Neural cell (in vitro differentiated cells): ENCODE measurements around the gene SUV39H1. TPM values are rescaled to one million over a fixed set of nuclear protein-coding genes. Genes with fewer than 3 reads are reported as not detected.

Source experiments
- H2AFZ ChIP-seq: fragments of 200-600, 300-800 bp; sonication (generic), shearing (Covaris generic); 2 replicates; pipeline ENCODE4 v1.6.0; 2014; ENCODE audit warnings: low read depth, mild to moderate bottlenecking, antibody characterized with exemption, low read length, moderate library complexity
- H3F3A ChIP-seq: fragments of 200-600 bp; shearing (Covaris generic); 2 replicates; pipeline ENCODE4 v1.6.1; 2016; ENCODE audit warnings: mild to moderate bottlenecking, moderate library complexity, mixed read lengths, antibody characterized with exemption, low read length; ENCODE audit not compliant: insufficient read depth, poor library complexity, severe bottlenecking
- H3K27ac ChIP-seq: fragments of 200-600, 300-800 bp; sonication (generic), shearing (Covaris generic); 2 replicates; pipeline ENCODE4 v1.5.1; 2014; ENCODE audit warnings: mild to moderate bottlenecking, low read length, moderate library complexity
- H3K27me3 ChIP-seq: fragments of 300-800, 200-600 bp; sonication (generic), shearing (Covaris generic); 2 replicates; pipeline ENCODE4 v1.6.0; 2014; ENCODE audit warnings: mild to moderate bottlenecking, low read depth, low read length, moderate library complexity; ENCODE audit not compliant: insufficient read depth
- H3K36me3 ChIP-seq: fragments of 300-800, 200-600 bp; sonication (generic), shearing (Covaris generic); 2 replicates; pipeline ENCODE4 v1.5.1; 2014; ENCODE audit warnings: mild to moderate bottlenecking, antibody characterized with exemption, low read length, moderate library complexity; ENCODE audit not compliant: insufficient read depth
- H3K4me2 ChIP-seq: fragments of 300-800, 200-600 bp; sonication (generic), shearing (Covaris generic); 2 replicates; pipeline ENCODE4 v1.6.0; 2014; ENCODE audit warnings: mild to moderate bottlenecking, low read length
- H3K4me3 ChIP-seq: fragments of 300-800, 200-600 bp; sonication (generic), shearing (Covaris generic); 2 replicates; pipeline ENCODE4 v1.5.1; 2014; ENCODE audit warnings: mild to moderate bottlenecking, low read length, moderate library complexity
- H3K79me2 ChIP-seq: fragments of 200-600 bp; shearing (Covaris generic); replicated peaks from 2 replicates; pipeline ENCODE4 v1.6.0; 2014; ENCODE audit warnings: mild to moderate bottlenecking, low read length, moderate library complexity; ENCODE audit not compliant: insufficient read depth
- H3K9ac ChIP-seq: fragments of 300-800, 200-600 bp; sonication (generic), shearing (Covaris generic); 2 replicates; pipeline ENCODE4 v1.6.1; 2016; ENCODE audit warnings: mild to moderate bottlenecking, low read length, mixed read lengths
- H3K9me2 ChIP-seq: fragments of 200-600 bp; shearing (Covaris generic); 2 replicates; pipeline ENCODE4 v1.6.1; 2016; ENCODE audit warnings: mild to moderate bottlenecking, low read length, mixed read lengths; ENCODE audit not compliant: insufficient read depth
- H3K9me3 ChIP-seq: fragments of 200-600, 300-800 bp; sonication (generic), shearing (Covaris generic); 2 replicates; pipeline ENCODE4 v1.6.1; 2016; ENCODE audit warnings: mild to moderate bottlenecking, mixed run types, low read length, moderate library complexity, mixed read lengths
- H4K20me1 ChIP-seq: fragments of 200-600 bp; shearing (Covaris generic); 2 replicates; pipeline ENCODE4 v1.6.1; 2016; ENCODE audit warnings: mild to moderate bottlenecking, mixed run types; ENCODE audit not compliant: insufficient read depth
- CTCF ChIP-seq: fragments of 450-650 bp; IDR thresholded peaks from 2 replicates; pipeline ENCODE4 v1.5.1; 2014; ENCODE audit warnings: antibody characterized with exemption, mild to moderate bottlenecking, moderate library complexity; ENCODE audit not compliant: poor library complexity, severe bottlenecking
- EP300 ChIP-seq: fragments of 450-650 bp; conservative IDR thresholded peaks from 2 replicates; pipeline ENCODE4 v1.6.1; 2014; ENCODE audit warnings: antibody characterized with exemption, mild to moderate bottlenecking, moderate library complexity; ENCODE audit not compliant: poor library complexity, severe bottlenecking
- EZH2 ChIP-seq: fragments of 200-600, 300-800 bp; shearing (Covaris generic), sonication (generic); IDR thresholded peaks from 2 replicates; pipeline ENCODE4 v1.6.1; 2014; ENCODE audit warnings: antibody characterized with exemption, low read length, borderline replicate concordance, mild to moderate bottlenecking; ENCODE audit not compliant: insufficient read depth, poor library complexity, severe bottlenecking
- MXI1 ChIP-seq: fragments of 450-650 bp; conservative IDR thresholded peaks from 2 replicates; pipeline ENCODE4 v1.6.1; 2014; ENCODE audit warnings: antibody characterized with exemption, mild to moderate bottlenecking; ENCODE audit not compliant: poor library complexity, severe bottlenecking
- POLR2AphosphoS5 ChIP-seq: IDR thresholded peaks from 2 replicates; pipeline ENCODE4 v1.6.1; 2012
- RAD21 ChIP-seq: fragments of 450-650 bp; conservative IDR thresholded peaks from 2 replicates; pipeline ENCODE4 v1.6.1; 2014; ENCODE audit warnings: antibody characterized with exemption, mild to moderate bottlenecking, moderate library complexity
- REST ChIP-seq: IDR thresholded peaks from 2 replicates; pipeline ENCODE4 v1.6.1; 2012; ENCODE audit warnings: borderline replicate concordance
- SMC3 ChIP-seq: fragments of 450-650 bp; conservative IDR thresholded peaks from 2 replicates; pipeline ENCODE4 v1.6.1; 2014; ENCODE audit warnings: antibody characterized with exemption, mild to moderate bottlenecking, moderate library complexity; ENCODE audit not compliant: poor library complexity
- TAF1 ChIP-seq: IDR thresholded peaks from 2 replicates; pipeline ENCODE4 v1.6.1; 2012; ENCODE audit warnings: low read depth
- polyA plus RNA-seq: library from polyadenylated mRNA; depleted of rRNA; stranded (reverse); fragments of >200 nt; gene quantifications from 2 replicates; pipeline ENCODE4 v1.2.3, GENCODE V29; 2014

The SUV39H1 gene
- polyA plus RNA-seq, 1 donor from 2014 or later, result 3.2 TPM

GRCh38 chrX:48741834-48742233 lies 45.3 kb downstream of the SUV39H1 start:
- TF ChIP-seq RAD21 (no peak), CTCF (no peak), EZH2 (no peak), REST (no peak), EP300 (no peak), SMC3 (no peak), TAF1 (no peak)
- no peaks in the 10 kb centered on the region for H3K9me2 ChIP-seq
- no peaks in the 10 kb centered on the region for H4K20me1 ChIP-seq
- no peak overlapping the region for H3K9ac ChIP-seq
- H3F3A ChIP-seq, result no peaks in the 10 kb centered on the region
- no peaks in the 10 kb centered on the region for H3K36me3 ChIP-seq
- H3K27me3 ChIP-seq, result no peaks in the 10 kb centered on the region
- H3K4me2 ChIP-seq, result no peak overlapping the region
- H3K9me3 ChIP-seq, result no peaks in the 10 kb centered on the region
- no peak overlapping the region for H3K4me3 ChIP-seq
- H3K27ac ChIP-seq, result no peak overlapping the region
- no peak overlapping the region for H2AFZ ChIP-seq
- peaks cover under 1% of the 10 kb centered on the region for H3K79me2 ChIP-seq

GRCh38 chrX:48745222-48745621 lies 48.7 kb downstream of the SUV39H1 start:
- Histone ChIP-seq H3K27ac (no peak overlapping the region), H3K4me2 (no peak overlapping the region), H3K4me3 (no peak overlapping the region), H2AFZ (no peak overlapping the region), H3K27me3 (no peaks in the 10 kb centered on the region), H3K9me3 (no peaks in the 10 kb centered on the region), H3K36me3 (no peaks in the 10 kb centered on the region), H4K20me1 (no peaks in the 10 kb centered on the region), H3K9ac (no peak overlapping the region), H3K9me2 (no peaks in the 10 kb centered on the region), H3F3A (no peaks in the 10 kb centered on the region), H3K79me2 (no peaks in the 10 kb centered on the region)
- no peak for TF ChIP-seq TAF1
- no peak for TF ChIP-seq REST
- TF ChIP-seq MXI1, result no peak
- TF ChIP-seq RAD21, result no peak
- no peak for TF ChIP-seq CTCF
- no peak for TF ChIP-seq EZH2
- TF ChIP-seq POLR2AphosphoS5, result no peak
- no peak for TF ChIP-seq SMC3
- TF ChIP-seq EP300, result no peak
